ENCODE results near the gene SIM1.

SIM1 gene

DNA sequence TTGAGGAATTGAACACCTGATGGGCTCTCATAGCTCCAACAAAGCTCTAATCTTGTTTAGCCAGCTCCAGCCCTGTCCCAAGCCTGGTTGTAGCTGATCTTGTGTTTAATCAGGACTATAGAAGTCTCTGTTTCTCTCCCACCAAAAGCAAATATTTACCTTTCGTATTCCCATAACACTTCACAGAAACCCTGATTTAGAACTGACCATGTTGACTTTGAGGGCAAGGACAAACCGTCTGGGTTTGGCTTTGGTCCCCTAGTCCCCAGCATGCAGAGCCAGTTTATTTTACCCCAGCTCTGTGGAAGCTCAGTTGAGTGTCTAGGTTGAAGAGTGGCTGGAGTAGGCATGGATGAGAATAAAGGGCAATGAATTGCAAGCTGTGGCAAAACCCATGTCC is 18.0 kb upstream of the SIM1 start:
- Histone ChIP-seq H3K18ac (ENCODE audit: low read length) (no peak overlapping the region), H2BK120ac (ENCODE audit: insufficient read depth, low read length, poor library complexity) (no peak overlapping the region), H3K4me1 (ENCODE audit: control insufficient read depth in 1 of 2, insufficient read depth in 2 of 2, low read length in 2 of 2) (no peaks in the 10 kb centered on the region), H3K27ac (ENCODE audit: low read depth, low read length) (no peak overlapping the region), H4K8ac (ENCODE audit: low read depth, low read length) (no peak overlapping the region), H3K4me3 (ENCODE audit: low read depth, low read length) (no peak overlapping the region), H3K36me3 (ENCODE audit: control insufficient read depth in 1 of 2, insufficient read depth in 2 of 2, low read length in 2 of 2) (no peaks in the 10 kb centered on the region), H4K91ac (ENCODE audit: low read depth, low read length) (no peak overlapping the region), H3K79me1 (ENCODE audit: low read length) (no peaks in the 10 kb centered on the region), H2BK12ac (ENCODE audit: low read length) (no peak overlapping the region), H3K9me3 (ENCODE audit: insufficient read depth, low read depth, low read length) (no peaks in the 10 kb centered on the region), H3K9ac (ENCODE audit: low read length) (no peak overlapping the region), H3K4me2 (ENCODE audit: low read length) (no peak overlapping the region), H2AFZ (ENCODE audit: insufficient read depth, low read length, poor library complexity) (no peak overlapping the region), H4K12ac (ENCODE audit: low read depth, low read length) (no peak overlapping the region), H3K4ac (ENCODE audit: low read depth, low read length) (no peak overlapping the region), H3K23ac (ENCODE audit: low read length) (no peak overlapping the region), H3K14ac (ENCODE audit: low read length) (no peak overlapping the region), H2AK5ac (ENCODE audit: low read length) (no peak overlapping the region), H3K79me2 (ENCODE audit: control insufficient read depth, insufficient read depth, low read length, poor library complexity) (no peaks in the 10 kb centered on the region), H3K27me3 (ENCODE audit: insufficient read depth, low read length) (no peaks in the 10 kb centered on the region), H2BK5ac (ENCODE audit: low read depth, low read length, poor library complexity) (no peak overlapping the region)
- no CpG with 5 or more reads among the region's 2 CpGs for WGBS (ENCODE audit: extremely low coverage, insufficient coverage, insufficient read length)
- no peak for DNase-seq

DNA sequence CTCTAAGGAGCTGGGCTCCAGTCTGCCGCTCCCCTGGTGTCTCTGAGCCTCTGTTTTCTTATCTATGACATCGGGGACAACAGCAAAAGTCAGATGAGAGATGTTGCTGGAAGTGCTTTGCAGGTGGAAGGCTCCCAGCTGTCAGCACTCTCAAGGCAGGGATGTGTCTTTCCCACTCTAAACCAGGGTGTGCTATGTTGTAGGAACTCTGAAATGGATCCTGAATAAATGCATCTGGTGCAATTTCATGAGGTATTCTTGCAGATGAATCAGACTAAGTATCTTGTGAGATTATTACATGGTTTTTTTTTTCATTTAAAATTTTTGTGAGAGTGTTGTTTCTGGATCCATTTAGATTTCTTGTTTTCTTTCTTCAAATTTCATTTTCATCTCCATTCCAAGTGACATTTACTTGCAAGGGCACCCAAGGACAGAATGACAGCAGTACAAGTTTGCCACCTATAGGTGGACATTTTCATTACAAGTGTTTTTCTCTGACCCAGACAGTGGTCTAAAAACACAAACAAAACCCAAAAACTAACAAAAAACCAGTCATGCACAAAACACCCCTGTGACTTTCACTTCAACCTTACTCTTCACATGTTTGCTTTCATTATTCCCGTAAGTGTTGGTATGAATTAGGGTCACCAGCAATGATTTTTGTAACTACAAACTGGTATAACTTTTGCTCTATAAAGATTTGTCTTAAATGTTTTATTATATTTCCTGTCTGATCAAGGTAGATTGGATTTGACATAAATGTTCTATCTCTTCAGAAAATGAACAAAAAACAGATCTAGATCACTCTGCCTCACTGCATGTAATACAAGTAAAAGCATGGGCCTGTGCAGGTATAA is 14.7 kb upstream of the SIM1 start:
- Histone ChIP-seq H4K8ac (ENCODE audit: low read depth, low read length) (no peak overlapping the region), H3K79me1 (ENCODE audit: low read length) (no peaks in the 10 kb centered on the region), H3K4me2 (ENCODE audit: low read length) (no peak overlapping the region), H2BK120ac (ENCODE audit: insufficient read depth, low read length, poor library complexity) (no peak overlapping the region), H3K18ac (ENCODE audit: low read length) (no peak overlapping the region), H4K12ac (ENCODE audit: low read depth, low read length) (no peak overlapping the region), H3K9ac (ENCODE audit: low read length) (no peak overlapping the region), H3K14ac (ENCODE audit: low read length) (no peak overlapping the region), H3K27me3 (ENCODE audit: insufficient read depth, low read length) (no peaks in the 10 kb centered on the region), H2AK5ac (ENCODE audit: low read length) (no peak overlapping the region), H2AFZ (ENCODE audit: insufficient read depth, low read length, poor library complexity) (no peak overlapping the region), H3K27ac (ENCODE audit: low read depth, low read length) (no peak overlapping the region), H3K4me3 (ENCODE audit: low read depth, low read length) (no peak overlapping the region), H4K91ac (ENCODE audit: low read depth, low read length) (no peak overlapping the region), H3K4ac (ENCODE audit: low read depth, low read length) (no peak overlapping the region), H2BK12ac (ENCODE audit: low read length) (no peak overlapping the region), H3K23ac (ENCODE audit: low read length) (no peak overlapping the region), H3K36me3 (ENCODE audit: control insufficient read depth in 1 of 2, insufficient read depth in 2 of 2, low read length in 2 of 2) (no peaks in the 10 kb centered on the region), H2BK5ac (ENCODE audit: low read depth, low read length, poor library complexity) (no peak overlapping the region), H3K4me1 (ENCODE audit: control insufficient read depth in 1 of 2, insufficient read depth in 2 of 2, low read length in 2 of 2) (no peaks in the 10 kb centered on the region), H3K9me3 (ENCODE audit: insufficient read depth, low read depth, low read length) (no peaks in the 10 kb centered on the region), H3K79me2 (ENCODE audit: control insufficient read depth, insufficient read depth, low read length, poor library complexity) (no peaks in the 10 kb centered on the region)
- peak in 1 of 2 donors; percentile 74 for DNase-seq
- WGBS (ENCODE audit: extremely low coverage, insufficient coverage, insufficient read length) = no CpG with 5 or more reads among the region's 3 CpGs

- no peak overlapping the region for H4K91ac ChIP-seq (ENCODE audit: low read depth, low read length)
- H3K4me2 ChIP-seq (ENCODE audit: low read length) = no peak overlapping the region
- H3K9me3 ChIP-seq (ENCODE audit: insufficient read depth, low read depth, low read length) = no peaks in the 10 kb centered on the region
- no peak overlapping the region for H3K4ac ChIP-seq (ENCODE audit: low read depth, low read length)
- no peak overlapping the region for H4K12ac ChIP-seq (ENCODE audit: low read depth, low read length)
- H2AK5ac ChIP-seq (ENCODE audit: low read length) = no peak overlapping the region
- no peak overlapping the region for H2BK5ac ChIP-seq (ENCODE audit: low read depth, low read length, poor library complexity)
- no peak overlapping the region for H2AFZ ChIP-seq (ENCODE audit: insufficient read depth, low read length, poor library complexity)
- H2BK120ac ChIP-seq (ENCODE audit: insufficient read depth, low read length, poor library complexity) = no peak overlapping the region
- H3K79me2 ChIP-seq (ENCODE audit: control insufficient read depth, insufficient read depth, low read length, poor library complexity) = no peaks in the 10 kb centered on the region
- no peak overlapping the region for H4K8ac ChIP-seq (ENCODE audit: low read depth, low read length)
- H3K4me1 ChIP-seq (ENCODE audit: control insufficient read depth in 1 of 2, insufficient read depth in 2 of 2, low read length in 2 of 2) = no peaks in the 10 kb centered on the region
- H3K18ac ChIP-seq (ENCODE audit: low read length) = no peak overlapping the region
- H3K23ac ChIP-seq (ENCODE audit: low read length) = no peak overlapping the region
- H3K27ac ChIP-seq (ENCODE audit: low read depth, low read length) = no peak overlapping the region
- no CpG with 5 or more reads among the region's 10 CpGs for WGBS (ENCODE audit: extremely low coverage, insufficient coverage, insufficient read length)
- H2BK12ac ChIP-seq (ENCODE audit: low read length) = no peak overlapping the region
- H3K36me3 ChIP-seq (ENCODE audit: control insufficient read depth in 1 of 2, insufficient read depth in 2 of 2, low read length in 2 of 2) = no peaks in the 10 kb centered on the region
- no peak overlapping the region for H3K14ac ChIP-seq (ENCODE audit: low read length)
- H3K9ac ChIP-seq (ENCODE audit: low read length) = no peak overlapping the region
- peaks cover 2% of the 10 kb centered on the region for H3K27me3 ChIP-seq (ENCODE audit: insufficient read depth, low read length)
- H3K79me1 ChIP-seq (ENCODE audit: low read length) = no peaks in the 10 kb centered on the region
- H3K4me3 ChIP-seq (ENCODE audit: low read depth, low read length) = no peak overlapping the region
- DNase-seq = peak; percentile 48 to 70
Observed at GRCh38 chr6:100475554-100476320, 11.0 kb upstream of the SIM1 start.

DNA sequence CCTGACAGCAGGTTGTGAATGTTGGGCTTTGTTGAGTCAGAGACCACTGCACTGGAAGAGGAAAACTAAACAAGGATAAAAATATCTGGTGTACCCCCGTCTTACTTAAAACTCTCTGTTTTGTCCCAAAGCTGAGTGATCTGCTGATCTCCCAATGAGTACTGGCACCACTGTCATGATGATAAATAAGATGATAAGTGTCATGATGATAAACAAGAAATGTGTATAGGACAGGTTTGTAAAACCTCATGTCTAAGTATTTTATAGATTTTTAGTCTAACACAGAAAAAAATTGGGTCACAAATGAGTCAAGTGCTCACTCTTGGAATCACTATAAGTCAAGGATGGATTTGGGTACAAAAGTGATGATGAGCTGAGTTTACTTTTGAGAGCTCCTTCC is 8.5 kb upstream of the SIM1 start:
- no peak for DNase-seq
- Histone ChIP-seq H3K4me2 (ENCODE audit: low read length) (no peak overlapping the region), H3K18ac (ENCODE audit: low read length) (no peak overlapping the region), H3K14ac (ENCODE audit: low read length) (no peak overlapping the region), H4K8ac (ENCODE audit: low read depth, low read length) (no peak overlapping the region), H2AFZ (ENCODE audit: insufficient read depth, low read length, poor library complexity) (no peak overlapping the region), H4K91ac (ENCODE audit: low read depth, low read length) (no peak overlapping the region), H3K4ac (ENCODE audit: low read depth, low read length) (no peak overlapping the region), H3K36me3 (ENCODE audit: control insufficient read depth in 1 of 2, insufficient read depth in 2 of 2, low read length in 2 of 2) (no peaks in the 10 kb centered on the region), H2BK5ac (ENCODE audit: low read depth, low read length, poor library complexity) (no peak overlapping the region), H3K4me3 (ENCODE audit: low read depth, low read length) (no peak overlapping the region), H2AK5ac (ENCODE audit: low read length) (no peak overlapping the region), H3K79me2 (ENCODE audit: control insufficient read depth, insufficient read depth, low read length, poor library complexity) (no peaks in the 10 kb centered on the region), H3K27me3 (ENCODE audit: insufficient read depth, low read length) (peaks cover 18% of the 10 kb centered on the region), H3K23ac (ENCODE audit: low read length) (no peak overlapping the region), H4K12ac (ENCODE audit: low read depth, low read length) (no peak overlapping the region), H3K4me1 (ENCODE audit: control insufficient read depth in 1 of 2, insufficient read depth in 2 of 2, low read length in 2 of 2) (no peaks in the 10 kb centered on the region), H2BK12ac (ENCODE audit: low read length) (no peak overlapping the region), H3K9me3 (ENCODE audit: insufficient read depth, low read depth, low read length) (peaks cover 2% of the 10 kb centered on the region), H3K27ac (ENCODE audit: low read depth, low read length) (no peak overlapping the region), H2BK120ac (ENCODE audit: insufficient read depth, low read length, poor library complexity) (no peak overlapping the region), H3K9ac (ENCODE audit: low read length) (no peak overlapping the region), H3K79me1 (ENCODE audit: low read length) (no peaks in the 10 kb centered on the region)
- WGBS (ENCODE audit: extremely low coverage, insufficient coverage, insufficient read length) = no CpG with 5 or more reads among the region's 1 CpG
